HL-60 (cell line): ENCODE measurements around the gene NPAS2.

Source experiments
- GABPA ChIP-seq: IDR thresholded peaks from 2 replicates; pipeline ENCODE4 v1.6.1; 2012; ENCODE audit warnings: low read depth
- POLR2AphosphoS5 ChIP-seq: IDR thresholded peaks from 2 replicates; pipeline ENCODE4 v1.6.1; 2012; ENCODE audit warnings: low read depth
- SPI1 ChIP-seq: IDR thresholded peaks from 2 replicates; pipeline ENCODE4 v1.6.1; 2012; ENCODE audit warnings: low read depth, mild to moderate bottlenecking, borderline replicate concordance
- TF ChIP-seq, protein P1 (sequence below): IDR thresholded peaks from one replicate; pipeline ENCODE4 v1.5.1; 2011; ENCODE audit warnings: low read length, control low read depth, inconsistent platforms; ENCODE audit not compliant: insufficient read depth
- TF ChIP-seq, protein P2 (sequence below): IDR thresholded peaks from 2 replicates; pipeline ENCODE4 v1.6.1; 2012; ENCODE audit warnings: low read depth; ENCODE audit not compliant: insufficient replicate concordance

GRCh38 chr2:100968146-100969145 is 148.5 kb downstream of the NPAS2 start:
- TF ChIP-seq, protein P1, sequence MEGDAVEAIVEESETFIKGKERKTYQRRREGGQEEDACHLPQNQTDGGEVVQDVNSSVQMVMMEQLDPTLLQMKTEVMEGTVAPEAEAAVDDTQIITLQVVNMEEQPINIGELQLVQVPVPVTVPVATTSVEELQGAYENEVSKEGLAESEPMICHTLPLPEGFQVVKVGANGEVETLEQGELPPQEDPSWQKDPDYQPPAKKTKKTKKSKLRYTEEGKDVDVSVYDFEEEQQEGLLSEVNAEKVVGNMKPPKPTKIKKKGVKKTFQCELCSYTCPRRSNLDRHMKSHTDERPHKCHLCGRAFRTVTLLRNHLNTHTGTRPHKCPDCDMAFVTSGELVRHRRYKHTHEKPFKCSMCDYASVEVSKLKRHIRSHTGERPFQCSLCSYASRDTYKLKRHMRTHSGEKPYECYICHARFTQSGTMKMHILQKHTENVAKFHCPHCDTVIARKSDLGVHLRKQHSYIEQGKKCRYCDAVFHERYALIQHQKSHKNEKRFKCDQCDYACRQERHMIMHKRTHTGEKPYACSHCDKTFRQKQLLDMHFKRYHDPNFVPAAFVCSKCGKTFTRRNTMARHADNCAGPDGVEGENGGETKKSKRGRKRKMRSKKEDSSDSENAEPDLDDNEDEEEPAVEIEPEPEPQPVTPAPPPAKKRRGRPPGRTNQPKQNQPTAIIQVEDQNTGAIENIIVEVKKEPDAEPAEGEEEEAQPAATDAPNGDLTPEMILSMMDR: no peak
- TF ChIP-seq GABPA (no peak), POLR2AphosphoS5 (no peak), SPI1 (no peak)
- TF ChIP-seq, protein P2, sequence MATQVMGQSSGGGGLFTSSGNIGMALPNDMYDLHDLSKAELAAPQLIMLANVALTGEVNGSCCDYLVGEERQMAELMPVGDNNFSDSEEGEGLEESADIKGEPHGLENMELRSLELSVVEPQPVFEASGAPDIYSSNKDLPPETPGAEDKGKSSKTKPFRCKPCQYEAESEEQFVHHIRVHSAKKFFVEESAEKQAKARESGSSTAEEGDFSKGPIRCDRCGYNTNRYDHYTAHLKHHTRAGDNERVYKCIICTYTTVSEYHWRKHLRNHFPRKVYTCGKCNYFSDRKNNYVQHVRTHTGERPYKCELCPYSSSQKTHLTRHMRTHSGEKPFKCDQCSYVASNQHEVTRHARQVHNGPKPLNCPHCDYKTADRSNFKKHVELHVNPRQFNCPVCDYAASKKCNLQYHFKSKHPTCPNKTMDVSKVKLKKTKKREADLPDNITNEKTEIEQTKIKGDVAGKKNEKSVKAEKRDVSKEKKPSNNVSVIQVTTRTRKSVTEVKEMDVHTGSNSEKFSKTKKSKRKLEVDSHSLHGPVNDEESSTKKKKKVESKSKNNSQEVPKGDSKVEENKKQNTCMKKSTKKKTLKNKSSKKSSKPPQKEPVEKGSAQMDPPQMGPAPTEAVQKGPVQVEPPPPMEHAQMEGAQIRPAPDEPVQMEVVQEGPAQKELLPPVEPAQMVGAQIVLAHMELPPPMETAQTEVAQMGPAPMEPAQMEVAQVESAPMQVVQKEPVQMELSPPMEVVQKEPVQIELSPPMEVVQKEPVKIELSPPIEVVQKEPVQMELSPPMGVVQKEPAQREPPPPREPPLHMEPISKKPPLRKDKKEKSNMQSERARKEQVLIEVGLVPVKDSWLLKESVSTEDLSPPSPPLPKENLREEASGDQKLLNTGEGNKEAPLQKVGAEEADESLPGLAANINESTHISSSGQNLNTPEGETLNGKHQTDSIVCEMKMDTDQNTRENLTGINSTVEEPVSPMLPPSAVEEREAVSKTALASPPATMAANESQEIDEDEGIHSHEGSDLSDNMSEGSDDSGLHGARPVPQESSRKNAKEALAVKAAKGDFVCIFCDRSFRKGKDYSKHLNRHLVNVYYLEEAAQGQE: no peak
